Activated T-helper 9 cell treated with anti-CD3 and anti-CD28 coated beads, Interleukin-2, amount 50 U/mL, for 16 hours (primary cell): Measurements from ENCODE around the gene NEURL1B.

Experiments used
- DNase-seq: peaks from one replicate; pipeline ENCODE4 v3.0.0-alpha.2; 2020; ENCODE audit warnings: low read depth

Gene NEURL1B

GRCh38 chr5:172610643-172611042, 30.4 kb upstream of the NEURL1B start:
- DNase-seq, result no peak

DNA sequence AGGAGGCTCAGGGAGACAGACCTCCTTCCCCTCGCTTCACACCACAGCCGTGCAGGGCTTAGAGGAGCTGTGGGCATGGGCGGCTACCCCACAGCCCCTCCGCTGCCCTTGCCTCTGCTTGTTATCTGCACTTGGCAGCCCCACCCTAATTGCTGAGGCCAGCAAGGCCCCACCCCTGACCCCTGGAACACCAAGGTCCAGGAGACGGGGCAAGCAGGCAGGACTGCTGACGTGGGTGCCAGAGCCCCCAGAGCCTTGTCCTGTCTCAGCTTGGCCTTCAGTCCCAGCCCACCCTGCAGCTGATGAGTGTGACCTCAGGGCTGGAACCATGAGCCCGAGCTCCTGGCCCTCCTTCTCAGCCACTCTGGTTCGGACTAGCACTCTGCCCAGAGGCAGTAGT, 29.1 kb upstream of the NEURL1B start:
- DNase-seq, result no peak

- DNase-seq, result no peak
Observed at GRCh38 chr5:172612771-172613170, 28.3 kb upstream of the NEURL1B start.

DNA sequence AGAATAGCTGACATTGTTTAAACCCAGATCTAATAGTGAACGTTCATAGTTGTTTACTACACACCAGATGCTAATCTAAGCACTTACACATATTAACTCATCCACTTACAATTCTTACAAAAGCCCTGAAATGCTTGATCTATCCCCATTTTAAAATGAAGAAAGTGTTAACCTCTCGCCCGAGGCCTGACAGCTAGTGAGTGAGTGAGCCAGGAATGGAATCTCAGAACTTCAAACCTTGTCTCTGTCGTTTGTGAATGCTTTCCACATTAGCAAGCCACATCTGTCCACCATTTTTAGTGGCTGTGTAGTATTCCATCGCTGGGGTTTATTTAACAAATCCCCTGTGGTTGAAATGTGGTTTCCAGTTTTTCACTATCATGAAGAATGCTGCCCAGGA, 24.9 kb upstream of the NEURL1B start:
- no peak for DNase-seq

DNA sequence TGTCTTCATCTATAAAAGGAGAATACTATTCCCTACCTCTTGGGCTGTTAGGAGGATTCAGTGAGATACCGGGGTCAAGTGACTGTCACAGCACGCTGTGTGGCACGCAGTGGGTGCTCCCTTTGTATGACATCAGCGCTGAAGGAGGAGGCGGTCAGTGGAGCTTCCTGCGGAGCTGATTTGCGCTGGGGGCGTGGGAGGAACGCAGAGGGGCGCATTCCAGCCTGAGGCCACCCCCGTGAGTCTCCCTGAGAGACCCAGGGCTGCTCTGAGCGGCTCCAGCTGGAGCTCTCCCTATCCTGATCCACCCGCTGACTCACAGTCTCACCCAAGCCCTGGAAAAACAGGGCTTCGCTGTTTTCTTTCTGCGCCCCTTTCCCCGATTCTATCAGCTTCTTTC, 24.3 kb upstream of the NEURL1B start:
- no peak for DNase-seq

GRCh38 chr5:172617817-172618216, 23.2 kb upstream of the NEURL1B start:
- no peak for DNase-seq

DNA sequence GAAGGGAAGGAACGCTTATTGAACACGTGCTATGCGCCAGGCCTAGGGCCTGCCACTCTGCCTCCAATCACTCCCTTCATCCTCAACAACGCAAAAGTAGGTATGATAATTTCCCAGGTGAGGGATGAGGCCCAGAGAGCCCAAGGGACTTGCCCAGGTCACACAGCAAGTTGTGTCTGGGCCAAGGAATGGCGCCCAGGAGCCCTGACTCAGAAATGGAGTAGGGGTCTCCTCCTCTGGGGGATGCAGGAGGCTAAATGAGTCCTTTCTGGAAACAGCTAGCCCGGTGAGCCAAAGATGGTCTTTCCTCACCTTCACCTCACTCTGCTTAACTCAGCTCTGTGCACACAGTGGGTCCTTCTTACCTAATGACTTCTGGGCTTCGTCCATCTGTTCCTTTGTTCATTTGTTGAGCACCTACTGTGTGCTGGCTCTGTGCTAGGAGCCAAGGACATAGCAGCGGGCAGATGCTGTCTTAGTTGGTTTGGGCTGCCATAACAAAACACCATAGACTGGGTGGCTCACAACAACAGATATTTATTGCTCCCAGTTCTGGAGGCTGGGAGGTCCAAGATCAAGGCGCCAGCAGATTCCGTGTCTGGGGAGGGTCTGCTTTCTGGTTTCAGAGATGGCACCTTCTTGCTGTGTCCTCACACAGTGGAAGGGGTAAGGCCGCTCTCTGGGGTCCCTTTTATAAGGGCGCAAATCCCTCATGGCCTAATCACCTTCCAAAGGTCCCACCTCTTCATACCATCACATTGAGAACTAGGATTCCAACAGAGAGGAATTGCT, 22.3 kb upstream of the NEURL1B start:
- DNase-seq, result no peak

- DNase-seq, result no peak
Observed at GRCh38 chr5:172620506-172620905, 20.6 kb upstream of the NEURL1B start.

GRCh38 chr5:172622091-172623046, 18.7 kb upstream of the NEURL1B start:
- DNase-seq, result no peak

GRCh38 chr5:172623313-172623980, 17.6 kb upstream of the NEURL1B start:
- no peak for DNase-seq

DNA sequence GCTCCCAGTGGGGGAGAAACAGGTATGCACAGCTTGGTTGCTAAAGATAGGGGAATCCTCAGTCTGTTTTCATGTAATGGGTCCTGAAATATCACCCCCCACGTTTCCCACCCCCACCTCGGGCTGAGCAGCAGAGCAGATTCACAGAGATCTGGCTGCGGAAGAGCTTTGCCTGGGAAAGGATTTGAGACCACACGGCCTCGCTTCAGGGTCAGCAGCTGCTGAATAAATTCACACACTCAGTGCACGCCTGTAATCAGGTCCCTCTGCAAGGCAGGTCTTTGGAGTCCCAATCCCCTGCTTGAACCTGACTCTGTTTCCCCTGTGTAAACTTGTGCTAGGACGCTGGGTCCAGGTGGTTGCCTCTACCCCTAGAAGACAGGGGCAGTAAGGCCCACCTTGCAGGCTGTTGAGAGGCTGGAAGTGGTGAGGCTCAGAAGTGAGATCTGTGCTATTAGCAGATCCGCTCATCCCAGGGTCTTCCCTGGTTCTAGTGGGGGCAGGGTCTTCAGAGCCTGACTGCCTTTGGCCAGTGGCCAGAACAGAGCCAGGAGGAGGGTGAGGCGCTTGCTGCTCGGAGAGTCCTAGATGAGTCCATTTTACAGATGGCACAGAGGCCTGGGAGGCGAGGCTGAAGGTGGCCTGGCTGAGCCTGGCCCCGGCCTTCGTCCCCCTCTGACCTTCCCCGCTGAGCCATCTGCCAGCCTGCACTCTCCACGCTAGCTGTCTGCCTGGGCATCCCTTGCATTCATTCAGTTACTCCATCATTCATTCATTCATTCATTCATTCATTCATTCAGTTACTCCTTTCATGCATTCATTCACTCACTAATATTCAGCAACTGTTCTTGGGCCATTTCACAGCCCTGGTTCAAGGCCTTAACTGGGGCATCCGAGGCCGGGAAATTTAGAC, 16.7 kb upstream of the NEURL1B start:
- no peak for DNase-seq

GRCh38 chr5:172624996-172625964, 15.8 kb upstream of the NEURL1B start:
- DNase-seq, result no peak

- no peak for DNase-seq
Observed at GRCh38 chr5:172626031-172626581, 15.0 kb upstream of the NEURL1B start.

DNA sequence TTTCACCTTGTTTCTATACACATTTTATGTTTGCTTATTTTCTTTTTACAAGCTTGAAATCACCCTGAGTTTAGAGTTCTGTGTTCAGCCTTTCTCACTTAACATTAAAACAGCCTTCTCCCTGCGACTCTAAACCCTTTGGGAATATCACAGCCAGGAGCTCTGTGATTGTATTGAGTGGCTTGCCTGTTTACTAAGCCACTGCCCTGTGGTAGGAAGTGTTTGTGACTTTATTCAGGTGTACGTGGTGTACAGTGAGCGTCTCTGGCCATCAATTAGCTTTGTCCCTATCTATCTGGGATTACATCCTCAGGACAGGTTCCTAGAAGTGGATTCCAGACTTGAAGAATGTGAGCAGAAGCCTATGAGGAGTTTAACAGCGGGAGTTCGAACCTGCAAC, 11.0 kb upstream of the NEURL1B start:
- no peak for DNase-seq

- no peak for DNase-seq
Observed at GRCh38 chr5:172630482-172630881, 10.6 kb upstream of the NEURL1B start.

- DNase-seq, result no peak
Observed at GRCh38 chr5:172630986-172631385, 10.1 kb upstream of the NEURL1B start.

DNA sequence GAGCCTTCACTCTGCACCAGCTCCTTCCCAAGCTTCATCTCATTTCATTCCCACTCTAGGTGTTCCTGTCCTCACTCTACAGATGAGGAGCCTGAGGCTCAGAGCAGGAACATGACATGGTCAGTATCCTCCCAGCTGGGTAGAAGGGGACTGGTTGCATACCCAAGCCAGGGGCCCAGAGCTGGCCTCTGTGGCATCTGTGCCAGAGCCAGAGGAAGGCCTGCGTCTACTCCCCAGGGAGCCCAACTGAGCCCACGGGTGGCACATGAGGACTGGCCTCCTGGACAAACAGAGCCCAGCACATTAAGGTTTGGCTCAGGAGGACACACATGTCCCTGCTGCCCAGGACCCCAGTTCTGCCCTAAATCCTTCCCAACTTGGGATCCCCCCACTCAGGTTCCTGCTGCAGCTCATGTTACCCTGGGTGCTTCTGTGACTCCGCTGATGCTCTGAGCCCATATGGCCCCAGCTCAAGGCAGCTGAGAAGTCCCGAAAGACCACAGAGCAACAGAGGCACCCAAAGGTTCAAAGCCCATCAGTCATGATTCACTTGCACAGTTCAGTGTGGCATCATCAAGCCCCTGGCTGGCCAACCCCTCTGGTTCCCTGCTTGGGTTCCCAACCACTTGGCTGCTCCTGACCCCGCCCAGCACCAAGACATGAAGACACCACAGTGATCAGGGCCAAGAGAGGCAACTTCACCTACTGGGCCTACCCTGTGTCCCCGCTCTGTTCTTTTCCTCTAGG, 8.5 kb upstream of the NEURL1B start:
- DNase-seq, result no peak

DNA sequence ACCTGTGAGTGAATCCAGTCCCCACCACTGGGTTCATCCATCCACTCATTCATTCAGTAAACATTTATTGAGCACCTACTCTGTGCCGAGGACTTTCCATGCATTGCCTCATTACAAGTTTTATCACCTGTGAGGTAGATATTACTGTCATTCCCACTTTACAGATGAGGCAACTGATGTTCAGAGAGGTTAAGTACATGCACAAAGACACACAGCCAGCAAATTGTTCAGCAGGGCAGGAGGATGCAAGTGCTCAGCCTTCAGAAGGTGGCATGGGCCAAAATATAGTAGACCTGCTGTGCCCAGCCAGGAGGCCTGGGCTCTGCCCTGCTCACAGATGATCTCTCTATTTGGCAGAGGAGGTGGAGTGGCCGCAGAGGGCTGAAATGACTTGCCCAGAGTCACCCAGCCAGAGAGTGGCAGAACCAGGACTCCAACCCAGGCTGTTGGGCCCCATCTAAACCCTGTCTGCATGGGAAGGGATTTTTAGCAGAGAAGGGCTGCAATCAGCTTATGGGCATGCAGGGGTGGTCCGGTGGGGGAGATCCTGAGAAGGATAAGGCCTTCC, 7.6 kb upstream of the NEURL1B start:
- DNase-seq, result no peak
